H9 (cell line): ENCODE results near the gene PAGE3. TPM values are rescaled to one million over a fixed set of nuclear protein-coding genes. Genes with fewer than 3 reads are reported as not detected.

Experiments
- DNase-seq: peaks from one replicate; pipeline ENCODE4 v3.0.0-alpha.2; 2017
- H2AFZ ChIP-seq: one replicate; pipeline ENCODE4 v1.6.1; 2013; ENCODE audit warnings: mild to moderate bottlenecking, low read length, control low read depth, moderate library complexity
- H2AK5ac ChIP-seq: 2 replicates; pipeline ENCODE4 v1.6.1; 2013; ENCODE audit warnings: low read length, control low read depth, mixed read lengths; ENCODE audit not compliant: insufficient read length
- H2BK120ac ChIP-seq: one replicate; pipeline ENCODE4 v1.6.1; 2013; ENCODE audit warnings: low read depth, mild to moderate bottlenecking, low read length, control low read depth, inconsistent platforms; ENCODE audit not compliant: poor library complexity, severe bottlenecking
- H2BK12ac ChIP-seq: 2 replicates; pipeline ENCODE4 v1.6.1; 2013; ENCODE audit warnings: low read length, control low read depth, mixed read lengths, low read depth; ENCODE audit not compliant: insufficient read length
- H2BK15ac ChIP-seq: 2 replicates; pipeline ENCODE4 v1.6.1; 2013; ENCODE audit warnings: low read depth, low read length, control low read depth
- H2BK20ac ChIP-seq: one replicate; pipeline ENCODE4 v1.6.1; 2013; ENCODE audit warnings: low read depth, mild to moderate bottlenecking, low read length, control low read depth, inconsistent platforms; ENCODE audit not compliant: poor library complexity, severe bottlenecking
- H2BK5ac ChIP-seq: 2 replicates; pipeline ENCODE4 v1.6.1; 2013; ENCODE audit warnings: low read length, control low read depth, mixed read lengths; ENCODE audit not compliant: insufficient read length
- H3K14ac ChIP-seq: 2 replicates; pipeline ENCODE4 v1.6.1; 2013; ENCODE audit warnings: low read length, control low read depth; ENCODE audit not compliant: insufficient read depth
- H3K18ac ChIP-seq: 2 replicates; pipeline ENCODE4 v1.6.1; 2013; ENCODE audit warnings: low read depth, mild to moderate bottlenecking, mixed read lengths, low read length, control low read depth; ENCODE audit not compliant: insufficient read length
- H3K23ac ChIP-seq: 2 replicates; pipeline ENCODE4 v1.6.1; 2013; ENCODE audit warnings: low read length, control low read depth, mixed read lengths, low read depth; ENCODE audit not compliant: insufficient read length
- H3K23me2 ChIP-seq: 2 replicates; pipeline ENCODE4 v1.6.1; 2013; ENCODE audit warnings: low read depth, mild to moderate bottlenecking, mixed read lengths, low read length, control low read depth; ENCODE audit not compliant: insufficient read length, poor library complexity, severe bottlenecking
- H3K27ac ChIP-seq: 2 replicates; pipeline ENCODE4 v1.5.1; 2013; ENCODE audit warnings: low read length, control low read depth, mixed read lengths, low read depth; ENCODE audit not compliant: insufficient read length
- H3K27me3 ChIP-seq: 2 replicates; pipeline ENCODE4 v1.6.1; 2013; ENCODE audit warnings: low read length, control low read depth, inconsistent platforms; ENCODE audit not compliant: insufficient read depth
- H3K4ac ChIP-seq: 2 replicates; pipeline ENCODE4 v1.6.1; 2013; ENCODE audit warnings: low read depth, mild to moderate bottlenecking, control low read depth, inconsistent platforms, low read length, moderate library complexity
- H3K4me1 ChIP-seq: 2 replicates; pipeline ENCODE4 v1.6.1; 2013; ENCODE audit warnings: low read length, control low read depth, inconsistent platforms; ENCODE audit not compliant: insufficient read depth
- H3K4me2 ChIP-seq: 2 replicates; pipeline ENCODE4 v1.6.1; 2013; ENCODE audit warnings: low read length, control low read depth, mixed read lengths; ENCODE audit not compliant: insufficient read length, insufficient read depth
- H3K56ac ChIP-seq: 2 replicates; pipeline ENCODE4 v1.6.1; 2013; ENCODE audit warnings: low read depth, mild to moderate bottlenecking, mixed read lengths, low read length, control low read depth; ENCODE audit not compliant: insufficient read length
- H3K79me1 ChIP-seq: 2 replicates; pipeline ENCODE4 v1.6.1; 2013; ENCODE audit warnings: low read depth, mild to moderate bottlenecking, moderate library complexity, low read length, control low read depth, inconsistent platforms; ENCODE audit not compliant: insufficient read depth, poor library complexity, severe bottlenecking
- H3K79me2 ChIP-seq: 2 replicates; pipeline ENCODE4 v1.6.1; 2013; ENCODE audit warnings: low read length, control low read depth, inconsistent platforms; ENCODE audit not compliant: insufficient read depth
- H3K9ac ChIP-seq: 2 replicates; pipeline ENCODE4 v1.6.1; 2013; ENCODE audit warnings: low read length, control low read depth, mixed read lengths; ENCODE audit not compliant: insufficient read length; ENCODE audit errors: extremely low read depth
- H3K9me3 ChIP-seq: one replicate; pipeline ENCODE4 v1.6.1; 2013; ENCODE audit warnings: low read depth, low read length, inconsistent platforms; ENCODE audit not compliant: control insufficient read depth
- H3T11ph ChIP-seq: one replicate; pipeline ENCODE4 v1.6.1; 2013; ENCODE audit warnings: mild to moderate bottlenecking, low read length, control low read depth, inconsistent platforms
- H4K20me1 ChIP-seq: one replicate; pipeline ENCODE4 v1.6.1; 2013; ENCODE audit not compliant: control insufficient read depth, insufficient read length, insufficient read depth
- H4K5ac ChIP-seq: 2 replicates; pipeline ENCODE4 v1.6.1; 2013; ENCODE audit warnings: low read depth, mild to moderate bottlenecking, mixed read lengths, low read length, control low read depth; ENCODE audit not compliant: insufficient read length
- H4K8ac ChIP-seq: replicated peaks from 2 replicates; pipeline ENCODE4 v1.6.1; 2013; ENCODE audit warnings: low read length, control low read depth, mixed read lengths, low read depth; ENCODE audit not compliant: insufficient read length
- H4K91ac ChIP-seq: 2 replicates; pipeline ENCODE4 v1.6.1; 2013; ENCODE audit warnings: low read depth, mild to moderate bottlenecking, moderate library complexity, mixed read lengths, low read length, control low read depth; ENCODE audit not compliant: insufficient read length
- H3K27ac Mint-ChIP-seq, 3 experiments: 2 replicates in 2 of 3; 3 replicates in 1 of 3; pipeline ENCODE4 v1.8.0; 2020 to 2021; ENCODE audit warnings: mixed read lengths in 3 of 3, mild to moderate bottlenecking in 1 of 3, moderate library complexity in 1 of 3
- H3K27me3 Mint-ChIP-seq: 2 replicates; pipeline ENCODE4 v1.8.0; 2021; ENCODE audit warnings: low read depth, mild to moderate bottlenecking, moderate library complexity, mixed read lengths
- H3K36me3 Mint-ChIP-seq, 3 experiments: 2 replicates in 2 of 3; 3 replicates in 1 of 3; pipeline ENCODE4 v1.8.0; 2020 to 2021; ENCODE audit warnings: low read depth in 3 of 3, mixed read lengths in 3 of 3; ENCODE audit not compliant: insufficient read depth in 1 of 3
- H3K4me1 Mint-ChIP-seq, 2 experiments: 2 replicates each; pipeline ENCODE4 v1.8.0; 2020; ENCODE audit warnings: mixed read lengths in 2 of 2
- H3K4me3 Mint-ChIP-seq, 2 experiments: 2 replicates in 1 of 2; 3 replicates in 1 of 2; pipeline ENCODE4 v1.8.0; 2020 to 2021; ENCODE audit warnings: mild to moderate bottlenecking in 2 of 2, mixed read lengths in 2 of 2, moderate library complexity in 1 of 2
- H3K9me3 Mint-ChIP-seq, 2 experiments: 2 replicates in 1 of 2; 3 replicates in 1 of 2; pipeline ENCODE4 v1.8.0; 2020; ENCODE audit warnings: mild to moderate bottlenecking in 2 of 2, mixed read lengths in 2 of 2, moderate library complexity in 1 of 2
- WGBS: extraction: QIAGEN DNeasy Blood & Tissue Kit; methylation state at CpG from one replicate; pipeline ENCODE4 v1.1.7; 2013; ENCODE audit warnings: missing lambda C conversion rate, low lambda C conversion rate, mixed read lengths; ENCODE audit not compliant: insufficient read length; ENCODE audit errors: extremely low coverage; 5-methylcytosine and 5-hydroxymethylcytosine counted together
- total RNA-seq: library from RNA; stranded (reverse); gene quantifications from 2 replicates; pipeline ENCODE4 v1.2.1, GENCODE V29; 2021
- TF ChIP-seq, protein P1 (sequence below): fragments of 200-600 bp; sonication (generic); conservative IDR thresholded peaks from 3 replicates; pipeline ENCODE4 v1.8.0; 2021; ENCODE audit warnings: antibody characterized with exemption, mild to moderate bottlenecking

PAGE3 gene
- total RNA-seq, 1 experiment from 2014 or later: not detected

DNA sequence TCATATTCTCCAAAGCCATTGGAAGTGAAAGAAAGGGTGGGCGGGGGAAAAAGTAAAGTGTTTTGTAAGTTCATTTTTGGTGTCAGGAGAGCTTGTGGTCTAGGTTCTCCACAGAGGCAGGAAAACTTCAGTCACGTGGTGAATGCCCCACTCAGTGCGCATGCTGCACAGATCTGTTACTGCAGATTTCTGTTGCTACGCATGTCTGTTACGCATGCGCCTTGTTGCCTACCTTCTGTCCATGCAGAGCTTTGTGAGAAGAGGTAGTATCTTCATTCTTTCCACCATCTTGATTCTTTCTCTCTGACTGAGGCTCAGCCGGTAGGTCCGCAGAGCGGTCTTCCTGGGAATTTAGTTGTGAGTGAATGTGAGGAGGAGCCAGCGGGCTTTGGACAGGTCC is 15.1 kb upstream of the PAGE3 start:
- Histone ChIP-seq H3K9ac (no peak overlapping the region), H2BK12ac (no peak overlapping the region), H2BK120ac (no peak overlapping the region), H3K4me2 (no peak overlapping the region), H3K56ac (no peak overlapping the region), H4K8ac (no peak overlapping the region), H3K79me2 (no peaks in the 10 kb centered on the region), H3K14ac (no peak overlapping the region; the same call in 1 of the 2 replicates), H3K23me2 (no peaks in the 10 kb centered on the region), H2BK5ac (no peak overlapping the region), H3K18ac (no peak overlapping the region), H3K9me3 (peaks cover 38% of the 10 kb centered on the region), H4K91ac (no peak overlapping the region), H3K23ac (no peak overlapping the region), H3K4ac (no peak overlapping the region), H2AK5ac (no peak overlapping the region), H2BK20ac (no peak overlapping the region), H3K79me1 (no peaks in the 10 kb centered on the region), H2AFZ (no peak overlapping the region), H4K20me1 (no peaks in the 10 kb centered on the region), H4K5ac (no peak overlapping the region), H3K27me3 (no peaks in the 10 kb centered on the region), H3T11ph (no peak overlapping the region), H2BK15ac (no peak overlapping the region), H3K4me1 (no peaks in the 10 kb centered on the region), H3K27ac (no peak overlapping the region)
- TF ChIP-seq, protein P1, sequence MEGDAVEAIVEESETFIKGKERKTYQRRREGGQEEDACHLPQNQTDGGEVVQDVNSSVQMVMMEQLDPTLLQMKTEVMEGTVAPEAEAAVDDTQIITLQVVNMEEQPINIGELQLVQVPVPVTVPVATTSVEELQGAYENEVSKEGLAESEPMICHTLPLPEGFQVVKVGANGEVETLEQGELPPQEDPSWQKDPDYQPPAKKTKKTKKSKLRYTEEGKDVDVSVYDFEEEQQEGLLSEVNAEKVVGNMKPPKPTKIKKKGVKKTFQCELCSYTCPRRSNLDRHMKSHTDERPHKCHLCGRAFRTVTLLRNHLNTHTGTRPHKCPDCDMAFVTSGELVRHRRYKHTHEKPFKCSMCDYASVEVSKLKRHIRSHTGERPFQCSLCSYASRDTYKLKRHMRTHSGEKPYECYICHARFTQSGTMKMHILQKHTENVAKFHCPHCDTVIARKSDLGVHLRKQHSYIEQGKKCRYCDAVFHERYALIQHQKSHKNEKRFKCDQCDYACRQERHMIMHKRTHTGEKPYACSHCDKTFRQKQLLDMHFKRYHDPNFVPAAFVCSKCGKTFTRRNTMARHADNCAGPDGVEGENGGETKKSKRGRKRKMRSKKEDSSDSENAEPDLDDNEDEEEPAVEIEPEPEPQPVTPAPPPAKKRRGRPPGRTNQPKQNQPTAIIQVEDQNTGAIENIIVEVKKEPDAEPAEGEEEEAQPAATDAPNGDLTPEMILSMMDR: no peak
- DNase-seq: no peak
- Mint-ChIP-seq H3K4me3 (no peak overlapping the region), H3K9me3 (peaks cover 73 to 84% of the 10 kb centered on the region in 2 experiments), H3K4me1 (no peaks in the 10 kb centered on the region), H3K27ac (no peak overlapping the region), H3K27me3 (no peaks in the 10 kb centered on the region), H3K36me3 (peaks cover 3 to 17% (median 11%) of the 10 kb centered on the region in 3 experiments; a peak in 6 of 7 replicates)
- no CpG with 5 or more reads among the region's 10 CpGs for WGBS
